Suprapubic skin (tissue), 4 donors: ENCODE measurements around the gene TCF15. TPM values are rescaled to one million over a fixed set of nuclear protein-coding genes. Genes with fewer than 3 reads are reported as not detected.

Source experiments
- DNase-seq, 2 donors: peaks; one replicate each; pipeline ENCODE4 v3.0.0-alpha.2; 2019; ENCODE audit warnings: low spot score in 2 of 2
- H3K27ac ChIP-seq: fragments of 200-600 bp; sonication (generic); one replicate; pipeline ENCODE4 v1.5.1; 2019
- H3K27me3 ChIP-seq: fragments of 200-600 bp; sonication (generic); one replicate; pipeline ENCODE4 v1.5.1; 2019
- H3K36me3 ChIP-seq: fragments of 200-600 bp; sonication (generic); one replicate; pipeline ENCODE4 v1.5.1; 2019
- H3K4me1 ChIP-seq: fragments of 200-600 bp; sonication (generic); one replicate; pipeline ENCODE4 v1.5.1; 2019
- H3K4me3 ChIP-seq: fragments of 200-600 bp; sonication (generic); one replicate; pipeline ENCODE4 v1.5.1; 2019; ENCODE audit warnings: mild to moderate bottlenecking
- H3K9me3 ChIP-seq: fragments of 200-600 bp; sonication (generic); one replicate; pipeline ENCODE4 v1.5.1; 2019
- CTCF ChIP-seq, 2 donors: fragments of 200-600 bp in 1 of 2; fragments of 450-650 bp in 1 of 2; sonication (generic) in 1 of 2; IDR thresholded peaks; one replicate each; pipeline ENCODE4 v1.5.1; 2016 to 2019; ENCODE audit warnings: antibody characterized with exemption in 2 of 2, mild to moderate bottlenecking in 1 of 2, moderate library complexity in 1 of 2
- EP300 ChIP-seq: sonication (generic); formaldehyde crosslinking; IDR thresholded peaks from one replicate; pipeline ENCODE4 v1.6.1; 2017; ENCODE audit warnings: antibody characterized with exemption
- POLR2A ChIP-seq, 2 donors: fragments of 450-650 bp; IDR thresholded peaks; one replicate each; pipeline ENCODE4 v1.6.1; 2017; ENCODE audit warnings: antibody characterized with exemption in 2 of 2, mild to moderate bottlenecking in 2 of 2, moderate library complexity in 2 of 2
- POLR2AphosphoS5 ChIP-seq, 3 donors: sonication (generic); formaldehyde crosslinking; IDR thresholded peaks; one replicate each; pipeline ENCODE4 v1.6.1; 2017; ENCODE audit warnings: antibody characterized with exemption in 3 of 3
- WGBS: methylation state at CpG from one replicate; pipeline ENCODE4 v1.1.5; 2018; 5-methylcytosine and 5-hydroxymethylcytosine counted together
- total RNA-seq, 4 donors: library from RNA; depleted of rRNA; stranded (reverse); fragments of >200 nt; gene quantifications; one replicate each; pipeline ENCODE4 v1.1.0, GENCODE V29; 2016

TCF15 gene
- total RNA-seq, 4 donors from 2014 or later: 0.76 TPM; not detected in 3

- Histone ChIP-seq H3K4me1 (no peaks in the 10 kb centered on the region), H3K36me3 (no peaks in the 10 kb centered on the region), H3K9me3 (no peaks in the 10 kb centered on the region), H3K27me3 (peaks cover 7% of the 10 kb centered on the region), H3K27ac (no peak overlapping the region), H3K4me3 (no peak overlapping the region)
- DNase-seq: no peak
- WGBS: 50% methylated on average over 23 of the region's 24 CpGs
- TF ChIP-seq CTCF (IDR thresholded peaks at IDR 0.05) (no peak), EP300 (no peak), POLR2AphosphoS5 (IDR thresholded peaks at IDR 0.05) (no peak), POLR2A (IDR thresholded peaks at IDR 0.05) (no peak)
These were observed 14.5 kb downstream of the TCF15 start for GRCh38 chr20:595330-596308.

- H3K27me3 ChIP-seq: peaks cover 7% of the 10 kb centered on the region
These were observed 17.6 kb downstream of the TCF15 start for GRCh38 chr20:592506-592905.

GRCh38 chr20:591941-592340 lies 18.2 kb downstream of the TCF15 start:
- no peak for TF ChIP-seq POLR2AphosphoS5 (IDR thresholded peaks at IDR 0.05)
- TF ChIP-seq POLR2A (IDR thresholded peaks at IDR 0.05): no peak
- TF ChIP-seq EP300: no peak
- no peak for TF ChIP-seq CTCF (IDR thresholded peaks at IDR 0.05)
- H3K4me3 ChIP-seq: no peak overlapping the region
- H3K9me3 ChIP-seq: no peaks in the 10 kb centered on the region
- H3K27me3 ChIP-seq: peaks cover 7% of the 10 kb centered on the region
- no peaks in the 10 kb centered on the region for H3K36me3 ChIP-seq
- H3K27ac ChIP-seq: no peak overlapping the region
- DNase-seq: no peak
- 74% methylated on average over 5 of the region's 5 CpGs for WGBS
- H3K4me1 ChIP-seq: no peaks in the 10 kb centered on the region

More at GRCh38 chr20:592506-592905, 17.6 kb downstream of the TCF15 start:
- H3K27ac ChIP-seq: no peak overlapping the region
- no peak overlapping the region for H3K4me3 ChIP-seq
- no peak for DNase-seq
- TF ChIP-seq CTCF (IDR thresholded peaks at IDR 0.05) (no peak), POLR2AphosphoS5 (IDR thresholded peaks at IDR 0.05) (no peak), EP300 (no peak)
- WGBS: 82% methylated on average over 7 of the region's 7 CpGs
- H3K4me1 ChIP-seq: no peaks in the 10 kb centered on the region
- no peaks in the 10 kb centered on the region for H3K9me3 ChIP-seq
- H3K36me3 ChIP-seq: no peaks in the 10 kb centered on the region

- TF ChIP-seq POLR2A (IDR thresholded peaks at IDR 0.05) (no peak), EP300 (no peak), POLR2AphosphoS5 (IDR thresholded peaks at IDR 0.05) (no peak), CTCF (IDR thresholded peaks at IDR 0.05) (no peak)
- no peak overlapping the region for H3K27ac ChIP-seq
- whole genome bisulfite sequencing: 79% methylated on average over 10 of the region's 10 CpGs
- no peaks in the 10 kb centered on the region for H3K36me3 ChIP-seq
- peaks cover 20% of the 10 kb centered on the region for H3K27me3 ChIP-seq
- no peak for DNase-seq
- no peaks in the 10 kb centered on the region for H3K9me3 ChIP-seq
- H3K4me1 ChIP-seq: no peaks in the 10 kb centered on the region
- H3K4me3 ChIP-seq: no peak overlapping the region
These were observed 21.0 kb downstream of the TCF15 start for GRCh38 chr20:588932-589672.

GRCh38 chr20:588476-588875 lies 21.6 kb downstream of the TCF15 start:
- Histone ChIP-seq H3K27ac (no peak overlapping the region), H3K27me3 (peaks cover 23% of the 10 kb centered on the region), H3K9me3 (no peaks in the 10 kb centered on the region), H3K4me1 (no peaks in the 10 kb centered on the region), H3K36me3 (no peaks in the 10 kb centered on the region), H3K4me3 (no peak overlapping the region)
- DNase-seq: no peak
- TF ChIP-seq EP300 (no peak), CTCF (IDR thresholded peaks at IDR 0.05) (no peak), POLR2A (IDR thresholded peaks at IDR 0.05) (no peak), POLR2AphosphoS5 (IDR thresholded peaks at IDR 0.05) (no peak)
- WGBS: 55% methylated on average over 3 of the region's 3 CpGs
